Psoas muscle (tissue), 8 donors: Measurements from ENCODE around the gene PBX4. TPM values are rescaled to one million over a fixed set of nuclear protein-coding genes. Genes with fewer than 3 reads are reported as not detected.

Experiments used
- ATAC-seq, 4 donors: fragments of 200-7000 bp; cut with Tn5 transposase; one replicate each; pipeline ENCODE4 v1.9.1; 2020; ENCODE audit warnings: moderate library complexity in 3 of 4, mild to moderate bottlenecking in 2 of 4
- DNase-seq, 2 donors: peaks; one replicate each; pipeline ENCODE4 v3.0.0-alpha.2; 2020
- H3K27ac ChIP-seq: fragments of 200-600 bp; one replicate; pipeline ENCODE4 v1.8.0; 2022
- H3K27me3 ChIP-seq, 3 donors: fragments of 200-600 bp in 1 of 3; one replicate each; pipeline versions ENCODE4 v1.6.1 to v1.8.0; 2013 to 2022; ENCODE audit warnings: low read length in 2 of 3, mild to moderate bottlenecking in 2 of 3, moderate library complexity in 1 of 3; ENCODE audit not compliant: insufficient read depth in 3 of 3
- H3K36me3 ChIP-seq, 2 donors: fragments of 200-600 bp in 1 of 2; one replicate each; pipeline versions ENCODE4 v1.6.1 to v1.8.0; 2013 to 2022; ENCODE audit warnings: low read depth in 1 of 2, mild to moderate bottlenecking in 1 of 2, moderate library complexity in 1 of 2; ENCODE audit not compliant: insufficient read depth in 1 of 2
- H3K4me1 ChIP-seq: fragments of 200-600 bp; one replicate; pipeline ENCODE4 v1.8.0; 2022
- H3K4me3 ChIP-seq: fragments of 200-600 bp; one replicate; pipeline ENCODE4 v1.8.0; 2022; ENCODE audit warnings: mild to moderate bottlenecking
- H3K9me3 ChIP-seq: fragments of 200-600 bp; one replicate; pipeline ENCODE4 v1.8.0; 2022
- WGBS, 3 donors: extraction: QIAGEN DNeasy Blood & Tissue Kit; methylation state at CpG; one replicate each; pipeline versions ENCODE4 v1.1.6 to v1.1.7; 2013; 5-methylcytosine and 5-hydroxymethylcytosine counted together
- intact Hi-C, 2 donors: fragments of 100-400 bp; cut with DNase I; formaldehyde crosslinking; loops; one replicate each; pipeline versions ENCODE4 v1.11.0 to v1.14.2; 2022
- polyA plus RNA-seq, 3 donors: library from polyadenylated mRNA; stranded (reverse); fragments of 200-250 nt; gene quantifications; one replicate each; pipeline ENCODE4 v1.2.3, GENCODE V29; 2013
- total RNA-seq, 4 donors: library from RNA; stranded (reverse); fragmentation: NEBNext Ultra II Directional in 2 of 4; extraction: Animal tissue kit (Norgen Biotek cat#: 25700) in 2 of 4; gene quantifications; one replicate each; pipeline versions ENCODE4 v1.2.1 to v1.2.4, GENCODE V29; 2021 to 2023
- TF ChIP-seq, protein P1 (sequence below): fragments of 200-600 bp; IDR thresholded peaks from one replicate; pipeline ENCODE4 v1.8.0; 2022; ENCODE audit warnings: antibody characterized with exemption
- donor health status: healthy with polysubstance abuse.
- donor health status: DM: no; HTN: no; CAD: no; lungs with moderate emphysema.
- donor health status: Bipolar disorder and iron deficiency.
- donor health status: healthy.
- donor health status: DM: yes; HTN: yes; CAD: no.
- donor health status: DM: no; HTN: no; CAD: no.
- donor health status: DM: no; HTN: no; CAD: no.
- donor health status: DM: yes; HTN: yes; CAD: no.

PBX4 gene
- total and polyA plus RNA-seq, 7 donors: 0.06 to 0.17 (median 0.08) TPM; not detected in 4

DNA sequence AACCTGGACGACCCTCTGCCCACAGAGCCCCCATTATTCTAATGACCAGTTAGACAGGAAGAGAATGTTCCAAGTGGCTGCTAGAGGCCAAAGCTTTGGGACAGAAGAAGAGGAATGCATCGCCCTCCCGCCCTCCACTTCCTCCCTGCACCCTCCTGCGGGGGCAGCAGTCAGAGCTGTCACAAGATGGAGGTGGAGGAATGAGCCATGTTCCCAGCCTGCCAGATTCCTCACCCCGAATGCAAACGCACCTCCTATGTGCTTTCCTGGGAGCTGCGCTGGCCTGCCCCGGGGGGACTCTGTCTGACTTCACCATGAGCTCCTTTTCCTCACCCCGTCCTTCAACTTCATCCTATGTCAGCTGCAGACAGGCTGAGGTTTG is 88.1 kb downstream of the PBX4 start:
- 55 to 56% (median 55%) methylated on average over 9 of the region's 9 CpGs for WGBS, 3 donors
- ATAC-seq (no peak), DNase-seq (no peak)
- intact Hi-C loops: loop anchor here in 1 of 2 donors (5.0 kb wide), 2 partner anchors 117 to 432 kb away; no protein-coding TSS in a partner anchor
- TF ChIP-seq, protein P1, sequence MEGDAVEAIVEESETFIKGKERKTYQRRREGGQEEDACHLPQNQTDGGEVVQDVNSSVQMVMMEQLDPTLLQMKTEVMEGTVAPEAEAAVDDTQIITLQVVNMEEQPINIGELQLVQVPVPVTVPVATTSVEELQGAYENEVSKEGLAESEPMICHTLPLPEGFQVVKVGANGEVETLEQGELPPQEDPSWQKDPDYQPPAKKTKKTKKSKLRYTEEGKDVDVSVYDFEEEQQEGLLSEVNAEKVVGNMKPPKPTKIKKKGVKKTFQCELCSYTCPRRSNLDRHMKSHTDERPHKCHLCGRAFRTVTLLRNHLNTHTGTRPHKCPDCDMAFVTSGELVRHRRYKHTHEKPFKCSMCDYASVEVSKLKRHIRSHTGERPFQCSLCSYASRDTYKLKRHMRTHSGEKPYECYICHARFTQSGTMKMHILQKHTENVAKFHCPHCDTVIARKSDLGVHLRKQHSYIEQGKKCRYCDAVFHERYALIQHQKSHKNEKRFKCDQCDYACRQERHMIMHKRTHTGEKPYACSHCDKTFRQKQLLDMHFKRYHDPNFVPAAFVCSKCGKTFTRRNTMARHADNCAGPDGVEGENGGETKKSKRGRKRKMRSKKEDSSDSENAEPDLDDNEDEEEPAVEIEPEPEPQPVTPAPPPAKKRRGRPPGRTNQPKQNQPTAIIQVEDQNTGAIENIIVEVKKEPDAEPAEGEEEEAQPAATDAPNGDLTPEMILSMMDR: no peak
- peaks cover 0 to 37% of the 10 kb centered on the region in 2 donors for H3K36me3 ChIP-seq
- peaks cover 4% of the 10 kb centered on the region for H3K4me1 ChIP-seq
- no peak overlapping the region for H3K4me3 ChIP-seq
- no peak overlapping the region for H3K27ac ChIP-seq
- no peaks in the 10 kb centered on the region for H3K9me3 ChIP-seq
- no peaks in the 10 kb centered on the region for H3K27me3 ChIP-seq

DNA sequence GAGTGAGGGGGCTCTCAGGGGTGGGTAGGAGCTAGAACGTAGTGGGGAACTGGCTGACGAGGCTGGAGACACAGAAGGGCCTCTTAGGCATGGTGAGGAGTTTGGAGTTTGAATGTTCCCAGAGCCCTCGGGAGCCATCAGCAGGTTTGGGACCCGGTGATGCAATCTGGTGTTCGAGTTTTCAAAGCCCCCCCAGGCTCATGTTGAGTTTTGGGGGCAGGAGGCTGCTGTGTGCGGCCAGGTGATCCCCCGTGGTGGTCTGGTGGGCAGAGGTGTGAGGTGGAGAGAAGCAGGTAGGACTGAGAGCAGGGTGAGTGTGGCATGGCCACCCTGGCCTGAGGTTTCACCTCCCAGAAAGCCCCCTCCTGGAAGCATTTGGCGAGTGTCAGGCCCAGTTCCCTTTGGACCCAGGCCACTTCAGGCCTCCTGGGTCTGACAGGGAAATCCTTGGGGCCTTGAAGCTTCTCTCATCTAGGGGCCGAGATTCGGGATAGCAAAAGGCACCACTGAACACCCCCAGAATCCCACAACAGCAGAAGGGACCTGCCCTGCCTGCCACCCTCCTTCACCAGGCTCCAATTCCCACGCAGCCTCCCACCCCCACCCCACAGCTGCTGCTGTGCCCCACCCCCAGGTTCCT is 88.6 kb downstream of the PBX4 start:
- Histone ChIP-seq H3K4me1 (peaks cover 4% of the 10 kb centered on the region), H3K27ac (no peak overlapping the region), H3K9me3 (no peaks in the 10 kb centered on the region), H3K4me3 (no peak overlapping the region), H3K36me3 (peaks cover 0 to 37% of the 10 kb centered on the region in 2 donors), H3K27me3 (no peaks in the 10 kb centered on the region)
- DNase-seq: no peak
- intact Hi-C loops: loop anchor here in 1 of 2 donors (5.0 kb wide), 2 partner anchors 117 to 432 kb away; no protein-coding TSS in a partner anchor
- 64 to 69% (median 68%) methylated on average over 11 of the region's 11 CpGs for WGBS, 3 donors
- no peak for ATAC-seq
- TF ChIP-seq, protein P1: no peak

DNA sequence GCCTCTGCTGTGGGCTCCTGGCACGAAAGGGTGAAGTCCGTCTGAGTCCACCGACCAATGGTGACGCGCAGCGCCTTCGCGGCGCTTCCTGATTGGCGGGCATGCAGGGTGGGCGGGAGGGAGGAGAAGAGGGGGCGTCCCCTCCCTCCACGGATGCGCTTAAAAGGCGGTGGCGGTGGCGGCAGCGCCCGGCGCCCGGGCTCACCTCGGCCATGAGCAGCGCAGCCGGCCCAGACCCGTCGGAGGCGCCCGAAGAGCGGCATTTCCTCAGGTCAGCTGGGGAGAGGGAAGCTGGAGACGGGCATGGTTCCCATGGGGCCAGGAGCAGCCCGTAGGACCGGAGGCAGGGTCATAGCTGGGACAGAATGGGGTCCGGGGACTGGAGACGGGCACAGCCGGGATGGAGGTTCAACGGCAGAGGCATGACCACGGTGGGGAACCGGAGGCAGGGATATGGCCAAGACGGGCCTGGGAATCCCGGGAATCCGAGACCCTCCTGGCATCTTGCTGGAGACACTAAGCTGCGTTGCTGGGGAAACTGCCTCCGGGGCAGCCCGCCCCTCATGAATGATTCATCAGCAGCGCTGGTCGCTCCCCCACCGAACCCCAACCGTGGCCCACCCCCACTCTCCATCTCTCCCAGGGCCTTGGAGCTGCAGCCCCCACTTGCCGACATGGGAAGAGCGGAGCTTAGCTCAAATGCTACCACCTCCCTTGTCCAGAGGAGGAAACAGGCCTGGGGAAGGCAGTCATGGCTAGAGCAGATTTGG is 89.6 kb downstream of the PBX4 start, which contains the start of gene YJEFN3:
TSS of gene YJEFN3 (plus strand) at position 191 of the 770 bp plus-strand sequence. CDS start at position 213, 22 bp downstream.
- intact Hi-C loops: no loop called here
- TF ChIP-seq, protein P1: no peak
- H3K9me3 ChIP-seq: no peaks in the 10 kb centered on the region
- no peak within 1 kb of the TSS for H3K4me3 ChIP-seq
- H3K4me1 ChIP-seq: peaks cover 4% of the 10 kb centered on the region
- H3K27ac ChIP-seq: no peak within 1 kb of the TSS
- WGBS, 3 donors: 45 to 69% (median 63%) methylated on average over 39 to 50 of the region's 50 CpGs
- H3K36me3 ChIP-seq: peaks cover 0 to 46% of the 10 kb centered on the region in 2 donors
- ATAC-seq: no peak
- H3K27me3 ChIP-seq: no peaks in the 10 kb centered on the region
- DNase-seq: no peak

DNA sequence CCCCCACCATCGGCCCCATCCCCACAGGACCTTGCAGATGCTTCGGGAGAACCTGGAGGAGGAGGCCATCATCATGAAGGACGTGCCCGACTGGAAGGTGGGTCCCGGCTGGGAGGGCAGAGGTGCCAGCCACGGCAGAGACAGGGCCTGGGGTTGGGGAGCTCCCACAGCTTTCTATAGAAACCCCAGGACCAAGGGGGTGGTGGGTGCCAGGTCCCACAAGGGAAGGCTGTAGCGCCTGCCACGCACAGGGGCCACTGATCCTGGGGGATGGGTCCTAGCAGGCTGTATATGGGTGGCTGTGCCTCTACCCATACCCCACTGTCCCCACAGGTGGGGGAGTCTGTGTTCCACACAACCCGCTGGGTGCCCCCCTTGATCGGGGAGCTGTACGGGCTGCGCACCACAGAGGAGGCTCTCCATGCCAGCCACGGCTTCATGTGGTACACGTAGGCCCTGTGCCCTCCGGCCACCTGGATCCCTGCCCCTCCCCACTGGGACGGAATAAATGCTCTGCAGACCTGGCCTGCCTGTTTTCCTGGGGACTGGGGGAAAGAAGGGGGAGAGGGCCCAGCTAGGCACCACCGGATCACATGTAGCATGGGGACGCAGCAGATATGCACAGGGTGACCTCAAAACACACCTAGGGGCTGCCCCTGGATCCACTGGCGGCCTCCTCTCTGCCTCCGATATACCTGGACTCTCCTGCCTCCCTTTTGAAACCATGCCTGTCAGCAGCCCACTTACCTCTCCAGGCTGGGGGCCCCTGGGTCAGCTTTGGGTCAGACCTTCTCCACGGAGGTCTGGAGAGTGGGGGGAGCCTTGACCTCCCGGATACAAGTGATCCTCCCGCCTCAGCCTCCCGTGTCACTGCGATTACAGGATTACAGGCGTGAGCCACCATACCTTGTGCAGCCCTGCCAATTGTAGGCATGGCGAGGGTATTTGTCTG is 90.5 kb downstream of the PBX4 start:
- intact Hi-C loops: no loop called here
- DNase-seq (no peak), ATAC-seq (no peak)
- H3K9me3 ChIP-seq: no peaks in the 10 kb centered on the region
- TF ChIP-seq, protein P1: no peak
- no peak overlapping the region for H3K4me3 ChIP-seq
- no peaks in the 10 kb centered on the region for H3K27me3 ChIP-seq
- H3K27ac ChIP-seq: no peak overlapping the region
- peaks cover 0 to 51% of the 10 kb centered on the region in 2 donors for H3K36me3 ChIP-seq
- 90 to 91% (median 91%) methylated on average over 25 to 27 of the region's 27 CpGs for WGBS, 3 donors
- peaks cover 4% of the 10 kb centered on the region for H3K4me1 ChIP-seq
